Fibroblast of lung (primary cell): ENCODE results near the gene ARL15. TPM values are rescaled to one million over a fixed set of nuclear protein-coding genes. Genes with fewer than 3 reads are reported as not detected.

Experiments
- DNase-seq, 2 donors: peaks; one replicate each; pipeline versions ENCODE4 v3.0.0 to v3.0.0-alpha.2; 2010; ENCODE audit warnings: low read depth in 2 of 2
- H2AFZ ChIP-seq: 2 replicates; pipeline ENCODE4 v1.5.1; 2012; ENCODE audit warnings: low read length, control low read depth, inconsistent platforms
- H3K27ac ChIP-seq: 2 replicates; pipeline ENCODE4 v1.5.1; 2011; ENCODE audit warnings: low read length, control low read depth; ENCODE audit not compliant: insufficient read depth
- H3K27me3 ChIP-seq: 2 replicates; pipeline ENCODE4 v1.5.1; 2011; ENCODE audit warnings: mild to moderate bottlenecking, low read length; ENCODE audit not compliant: control insufficient read depth, insufficient read depth
- H3K36me3 ChIP-seq: 2 replicates; pipeline ENCODE4 v1.5.1; 2011; ENCODE audit warnings: low read length; ENCODE audit not compliant: control insufficient read depth, insufficient read depth
- H3K4me1 ChIP-seq: 2 replicates; pipeline ENCODE4 v1.5.1; 2011; ENCODE audit warnings: low read length; ENCODE audit not compliant: control insufficient read depth, insufficient read depth; ENCODE audit errors: extremely low read depth
- H3K4me2 ChIP-seq: 2 replicates; pipeline ENCODE4 v1.5.1; 2011; ENCODE audit warnings: low read length, control low read depth; ENCODE audit not compliant: insufficient read depth; ENCODE audit errors: extremely low read depth
- H3K4me3 ChIP-seq, 4 experiments: fragments of 200-600 bp in 1 of 4; sonication (generic) in 1 of 4; replicated peaks in 1 of 4; 2 replicates each; pipeline ENCODE4 v1.5.1; 2011 to 2016; ENCODE audit warnings: low read length in 4 of 4, low read depth in 3 of 4, mild to moderate bottlenecking in 3 of 4, control low read depth in 2 of 4, inconsistent platforms in 1 of 4, mixed read lengths in 1 of 4; ENCODE audit not compliant: insufficient read depth in 1 of 4; ENCODE audit errors: control extremely low read depth in 1 of 4
- H3K79me2 ChIP-seq: 2 replicates; pipeline ENCODE4 v1.5.1; 2012; ENCODE audit warnings: mild to moderate bottlenecking, low read length, inconsistent platforms; ENCODE audit not compliant: control insufficient read depth, insufficient read depth
- H3K9ac ChIP-seq: 2 replicates; pipeline ENCODE4 v1.5.1; 2011; ENCODE audit warnings: mild to moderate bottlenecking, low read length, control low read depth; ENCODE audit not compliant: insufficient read depth
- H3K9me3 ChIP-seq: 2 replicates; pipeline ENCODE4 v1.5.1; 2012; ENCODE audit warnings: low read depth, low read length; ENCODE audit not compliant: control insufficient read depth, insufficient read depth
- H4K20me1 ChIP-seq: 2 replicates; pipeline ENCODE4 v1.5.1; 2011; ENCODE audit warnings: low read length; ENCODE audit not compliant: control insufficient read depth, insufficient read depth; ENCODE audit errors: extremely low read depth
- EZH2 ChIP-seq: IDR thresholded peaks from 2 replicates; pipeline ENCODE4 v1.5.1; 2012; ENCODE audit warnings: low read length, control low read depth, mild to moderate bottlenecking; ENCODE audit errors: missing control alignments
- polyA plus RNA-seq, 2 donors: library from polyadenylated mRNA; depleted of rRNA in 1 of 2; stranded (reverse) in 1 of 2; unstranded in 1 of 2; fragments of >200 nt; gene quantifications; 2 replicates each; pipeline ENCODE4 v1.2.1, GENCODE V29; 2011 to 2012; ENCODE audit warnings: missing spikeins in 1 of 2
- total RNA-seq: library from RNA; depleted of rRNA; stranded (reverse); fragments of >200 nt; gene quantifications from 2 replicates; pipeline ENCODE4 v1.2.1, GENCODE V29; 2014
- TF ChIP-seq, protein P1 (sequence below), 2 donors: IDR thresholded peaks in 1 of 2; conservative IDR thresholded peaks in 1 of 2; 1 replicate in 1 of 2; 2 replicates in 1 of 2; pipeline ENCODE4 v1.5.1; 2011 to 2012; ENCODE audit warnings: low read length in 2 of 2, control low read depth in 1 of 2, inconsistent platforms in 1 of 2, low read depth in 1 of 2, mild to moderate bottlenecking in 1 of 2

Gene ARL15
- total and polyA plus RNA-seq, 2 donors (not counting 1 experiment from before 2014, with no cell fraction given): 20.6 to 28.7 TPM

- Histone ChIP-seq H3K27ac (no peak overlapping the region), H3K27me3 (no peaks in the 10 kb centered on the region), H3K79me2 (no peaks in the 10 kb centered on the region), H3K4me2 (no peak overlapping the region), H2AFZ (no peak overlapping the region), H3K4me1 (no peaks in the 10 kb centered on the region), H3K36me3 (no peaks in the 10 kb centered on the region), H3K9ac (no peak overlapping the region), H4K20me1 (no peaks in the 10 kb centered on the region), H3K4me3 (no peak overlapping the region), H3K9me3 (no peaks in the 10 kb centered on the region)
- DNase-seq: peak in 1 of 2 donors; percentile 9
- no peak for TF ChIP-seq EZH2
- TF ChIP-seq, protein P1, sequence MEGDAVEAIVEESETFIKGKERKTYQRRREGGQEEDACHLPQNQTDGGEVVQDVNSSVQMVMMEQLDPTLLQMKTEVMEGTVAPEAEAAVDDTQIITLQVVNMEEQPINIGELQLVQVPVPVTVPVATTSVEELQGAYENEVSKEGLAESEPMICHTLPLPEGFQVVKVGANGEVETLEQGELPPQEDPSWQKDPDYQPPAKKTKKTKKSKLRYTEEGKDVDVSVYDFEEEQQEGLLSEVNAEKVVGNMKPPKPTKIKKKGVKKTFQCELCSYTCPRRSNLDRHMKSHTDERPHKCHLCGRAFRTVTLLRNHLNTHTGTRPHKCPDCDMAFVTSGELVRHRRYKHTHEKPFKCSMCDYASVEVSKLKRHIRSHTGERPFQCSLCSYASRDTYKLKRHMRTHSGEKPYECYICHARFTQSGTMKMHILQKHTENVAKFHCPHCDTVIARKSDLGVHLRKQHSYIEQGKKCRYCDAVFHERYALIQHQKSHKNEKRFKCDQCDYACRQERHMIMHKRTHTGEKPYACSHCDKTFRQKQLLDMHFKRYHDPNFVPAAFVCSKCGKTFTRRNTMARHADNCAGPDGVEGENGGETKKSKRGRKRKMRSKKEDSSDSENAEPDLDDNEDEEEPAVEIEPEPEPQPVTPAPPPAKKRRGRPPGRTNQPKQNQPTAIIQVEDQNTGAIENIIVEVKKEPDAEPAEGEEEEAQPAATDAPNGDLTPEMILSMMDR (conservative IDR thresholded peaks at IDR 0.05 in 1 of 2, IDR thresholded peaks at IDR 0.05 in 1 of 2; ENCODE audit: low read depth in 1 of 2, low read length in 2 of 2): no peak
These were observed 161.5 kb downstream of the ARL15 start for GRCh38 chr5:54148858-54149257.

DNA sequence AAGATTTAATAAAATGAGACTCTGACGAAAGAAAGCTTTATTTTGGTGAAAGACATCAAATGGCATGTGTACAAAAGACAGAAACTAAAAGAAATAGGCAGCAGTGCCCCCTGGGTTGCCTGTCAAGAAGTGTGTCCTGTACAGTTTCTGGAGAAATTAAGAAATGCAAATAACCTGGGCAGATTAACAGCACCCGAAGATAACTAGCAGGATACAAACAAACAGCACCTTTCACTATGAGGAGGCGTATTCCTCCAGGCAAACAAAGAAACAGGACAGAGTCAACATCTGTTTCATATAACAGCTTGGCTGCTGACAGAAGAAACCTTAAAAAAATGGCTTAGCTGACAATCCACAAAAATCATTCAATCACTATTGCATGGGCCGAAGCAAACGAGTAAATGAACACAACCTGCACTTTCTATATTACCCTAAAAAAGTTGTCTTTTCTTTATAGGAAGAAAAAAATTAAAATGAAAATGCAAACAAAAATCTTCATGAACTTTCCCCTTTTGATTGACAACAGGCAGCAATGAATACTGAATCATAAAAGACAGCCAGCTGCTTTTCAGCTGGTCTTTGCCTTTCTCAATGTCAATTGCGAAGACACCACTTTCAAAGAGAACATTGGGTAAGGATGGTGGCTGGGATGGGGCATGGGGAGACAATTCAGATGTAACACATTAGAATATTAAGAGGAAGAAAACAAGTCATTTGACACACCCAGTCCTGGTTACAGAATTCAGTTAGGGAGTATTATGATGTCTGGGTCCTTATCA, 162.1 kb downstream of the ARL15 start:
- no peak overlapping the region for H2AFZ ChIP-seq
- no peak for TF ChIP-seq EZH2
- TF ChIP-seq, protein P1 (conservative IDR thresholded peaks at IDR 0.05 in 1 of 2, IDR thresholded peaks at IDR 0.05 in 1 of 2; ENCODE audit: low read depth in 1 of 2, low read length in 2 of 2): peak; percentile 31 to 51
- H3K4me2 ChIP-seq: no peak overlapping the region

GRCh38 chr5:54146916-54147315, 163.5 kb downstream of the ARL15 start:
- Histone ChIP-seq H3K4me3 (no peak overlapping the region), H3K4me1 (no peaks in the 10 kb centered on the region), H3K36me3 (no peaks in the 10 kb centered on the region), H3K27me3 (no peaks in the 10 kb centered on the region), H3K79me2 (no peaks in the 10 kb centered on the region), H2AFZ (no peak overlapping the region), H3K9ac (no peak overlapping the region), H3K4me2 (no peak overlapping the region), H4K20me1 (no peaks in the 10 kb centered on the region), H3K9me3 (no peaks in the 10 kb centered on the region), H3K27ac (no peak overlapping the region)
- TF ChIP-seq EZH2: no peak
- TF ChIP-seq, protein P1 (conservative IDR thresholded peaks at IDR 0.05 in 1 of 2, IDR thresholded peaks at IDR 0.05 in 1 of 2; ENCODE audit: low read depth in 1 of 2, low read length in 2 of 2): no peak
- DNase-seq: no peak

More for the DNA sequence above, 162.1 kb downstream of the ARL15 start:
- no peaks in the 10 kb centered on the region for H3K4me1 ChIP-seq
- H3K9me3 ChIP-seq: no peaks in the 10 kb centered on the region
- H3K4me3 ChIP-seq: no peak overlapping the region
- no peaks in the 10 kb centered on the region for H3K36me3 ChIP-seq
- H3K27ac ChIP-seq: no peak overlapping the region
- H4K20me1 ChIP-seq: no peaks in the 10 kb centered on the region
- H3K9ac ChIP-seq: no peak overlapping the region
- no peaks in the 10 kb centered on the region for H3K79me2 ChIP-seq
- no peaks in the 10 kb centered on the region for H3K27me3 ChIP-seq
- peak in 1 of 2 donors; percentile 45 for DNase-seq
